Lower leg skin (tissue), 3 donors: ENCODE results near the gene ZNF107.

Experiments
- POLR2A ChIP-seq, 2 donors: fragments of 450-650 bp; IDR thresholded peaks; one replicate each; pipeline ENCODE4 v1.6.1; 2016 to 2017; ENCODE audit warnings: antibody characterized with exemption in 2 of 2, mild to moderate bottlenecking in 1 of 2, moderate library complexity in 1 of 2
- TF ChIP-seq, protein P1 (sequence below), 3 donors: fragments of 450-650 bp; IDR thresholded peaks; one replicate each; pipeline ENCODE4 v1.5.1; 2016; ENCODE audit warnings: antibody characterized with exemption in 3 of 3, mild to moderate bottlenecking in 3 of 3, moderate library complexity in 2 of 3

DNA sequence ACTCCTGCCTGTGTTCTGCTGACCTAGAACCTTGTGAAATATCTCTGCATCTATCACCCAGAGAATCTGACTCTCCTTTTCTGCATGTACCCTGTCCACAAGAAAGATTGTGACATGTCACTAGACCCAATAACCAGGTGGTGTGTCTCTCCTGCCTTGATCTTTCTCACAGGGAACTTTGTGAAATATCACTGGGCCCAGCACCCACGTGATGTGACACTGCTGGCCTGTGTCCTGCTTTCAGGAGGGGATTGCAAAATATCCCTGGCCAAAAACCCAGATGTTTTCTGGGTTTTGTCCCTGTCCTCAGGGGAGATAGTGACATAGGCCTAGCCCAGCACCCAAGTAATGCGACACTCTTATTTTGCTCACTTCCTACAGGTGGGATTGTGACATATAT, 10.1 kb upstream of the ZNF107 start:
- no peak for TF ChIP-seq POLR2A (IDR thresholded peaks at IDR 0.05)
- TF ChIP-seq, protein P1, sequence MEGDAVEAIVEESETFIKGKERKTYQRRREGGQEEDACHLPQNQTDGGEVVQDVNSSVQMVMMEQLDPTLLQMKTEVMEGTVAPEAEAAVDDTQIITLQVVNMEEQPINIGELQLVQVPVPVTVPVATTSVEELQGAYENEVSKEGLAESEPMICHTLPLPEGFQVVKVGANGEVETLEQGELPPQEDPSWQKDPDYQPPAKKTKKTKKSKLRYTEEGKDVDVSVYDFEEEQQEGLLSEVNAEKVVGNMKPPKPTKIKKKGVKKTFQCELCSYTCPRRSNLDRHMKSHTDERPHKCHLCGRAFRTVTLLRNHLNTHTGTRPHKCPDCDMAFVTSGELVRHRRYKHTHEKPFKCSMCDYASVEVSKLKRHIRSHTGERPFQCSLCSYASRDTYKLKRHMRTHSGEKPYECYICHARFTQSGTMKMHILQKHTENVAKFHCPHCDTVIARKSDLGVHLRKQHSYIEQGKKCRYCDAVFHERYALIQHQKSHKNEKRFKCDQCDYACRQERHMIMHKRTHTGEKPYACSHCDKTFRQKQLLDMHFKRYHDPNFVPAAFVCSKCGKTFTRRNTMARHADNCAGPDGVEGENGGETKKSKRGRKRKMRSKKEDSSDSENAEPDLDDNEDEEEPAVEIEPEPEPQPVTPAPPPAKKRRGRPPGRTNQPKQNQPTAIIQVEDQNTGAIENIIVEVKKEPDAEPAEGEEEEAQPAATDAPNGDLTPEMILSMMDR (IDR thresholded peaks at IDR 0.05), result no peak
